Pulmonary artery endothelial cell (primary cell): ENCODE measurements around the gene TXNDC8. TPM values are rescaled to one million over a fixed set of nuclear protein-coding genes. Genes with fewer than 3 reads are reported as not detected.

Source experiments
- DNase-seq: peaks from one replicate; pipeline ENCODE4 v3.0.0-alpha.2; 2011; ENCODE audit warnings: low read depth, low spot score
- total RNA-seq: library from RNA; depleted of rRNA; stranded (reverse); fragments of >200 nt; gene quantifications from 2 replicates; pipeline ENCODE4 v1.2.3, GENCODE V29; 2014

The TXNDC8 gene
- total RNA-seq, 1 donor from 2014 or later, result not detected

GRCh38 chr9:110282018-110282738 is 55.5 kb downstream of the TXNDC8 start:
- no peak for DNase-seq

- DNase-seq, result no peak
These were observed 59.5 kb downstream of the TXNDC8 start for GRCh38 chr9:110278080-110278707.

GRCh38 chr9:110276781-110277180 is 60.9 kb downstream of the TXNDC8 start:
- no peak for DNase-seq

- DNase-seq, result no peak
These were observed 67.3 kb downstream of the TXNDC8 start for GRCh38 chr9:110270211-110270995.

GRCh38 chr9:110266795-110267194 is 70.9 kb downstream of the TXNDC8 start:
- DNase-seq, result no peak

- no peak for DNase-seq
These were observed 76.0 kb downstream of the TXNDC8 start for GRCh38 chr9:110261632-110262031.

- DNase-seq, result no peak
These were observed 76.8 kb downstream of the TXNDC8 start for GRCh38 chr9:110260911-110261310.

GRCh38 chr9:110259566-110259965 is 78.1 kb downstream of the TXNDC8 start:
- DNase-seq, result no peak

- DNase-seq, result no peak
These were observed 79.0 kb downstream of the TXNDC8 start for GRCh38 chr9:110258690-110259091.

GRCh38 chr9:110257956-110258355 is 79.7 kb downstream of the TXNDC8 start:
- no peak for DNase-seq

- DNase-seq, result no peak
These were observed 80.4 kb downstream of the TXNDC8 start for GRCh38 chr9:110257097-110257841.

- DNase-seq, result peak; percentile 55
These were observed 81.1 kb downstream of the TXNDC8 start, which contains the start of gene TXN for GRCh38 chr9:110256380-110257096. TSS of gene TXN (minus strand) at chr9:110256507. CDS start at chr9:110256435, 72 bp downstream.

GRCh38 chr9:110255463-110256379 is 81.9 kb downstream of the TXNDC8 start:
- DNase-seq, result no peak

GRCh38 chr9:110255034-110255462 is 82.6 kb downstream of the TXNDC8 start:
- DNase-seq, result no peak

GRCh38 chr9:110254500-110254899 is 83.2 kb downstream of the TXNDC8 start:
- DNase-seq, result no peak
